GM19467 (cell line): ENCODE measurements around the gene PHACTR2.

Experiments used
- ATAC-seq: cut with Tn5 transposase; IDR thresholded peaks from one replicate; pipeline ENCODE4 v1.9.1; 2021; ENCODE audit warnings: mild to moderate bottlenecking, moderate library complexity; ENCODE audit not compliant: unreplicated experiment

PHACTR2 gene

DNA sequence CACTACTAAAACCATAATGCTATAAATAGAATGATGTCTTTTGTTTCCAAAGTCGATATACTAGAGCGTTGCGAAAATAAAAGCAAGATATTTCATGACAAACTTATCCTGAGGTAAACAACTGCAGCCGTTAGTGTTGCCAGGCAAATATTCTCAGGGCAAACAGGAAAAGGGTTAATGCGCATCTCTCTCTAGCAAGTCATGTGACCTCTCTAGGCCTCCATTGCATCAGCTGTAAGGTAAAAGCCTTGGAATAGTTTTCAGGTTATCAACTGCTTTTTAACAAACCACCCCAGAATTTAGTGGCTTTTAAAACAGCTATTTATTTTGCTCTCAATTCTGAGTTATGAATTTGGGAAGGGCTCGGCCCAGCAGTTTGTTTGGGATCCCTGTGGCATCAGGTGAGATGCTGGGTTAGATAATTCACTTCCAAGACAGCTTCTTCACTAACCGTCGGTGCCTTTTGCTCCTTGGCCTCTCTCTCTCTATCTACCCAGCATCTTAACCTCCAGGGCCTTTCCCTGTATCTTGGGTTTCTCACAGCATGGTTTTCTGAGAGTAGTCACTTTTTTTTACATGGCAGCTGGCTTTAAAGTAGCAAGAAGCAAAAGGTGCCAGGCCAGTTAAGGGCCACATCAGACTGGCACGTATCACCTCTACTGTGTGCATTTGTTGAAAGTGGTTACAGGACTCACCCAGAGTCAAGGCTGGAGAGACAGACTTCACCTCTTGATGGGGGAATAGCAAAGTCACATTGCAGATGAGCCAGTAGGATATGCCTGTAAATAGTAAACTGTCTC is 126.2 kb downstream of the PHACTR2 start:
- ATAC-seq: no peak

GRCh38 chr6:143804835-143805239 is 127.1 kb downstream of the PHACTR2 start:
- ATAC-seq: no peak

- ATAC-seq: no peak
These were observed 128.7 kb downstream of the PHACTR2 start for GRCh38 chr6:143806282-143807102.

- no peak for ATAC-seq
These were observed 129.5 kb downstream of the PHACTR2 start for GRCh38 chr6:143807103-143807772.

GRCh38 chr6:143810745-143811144 is 133.0 kb downstream of the PHACTR2 start:
- no peak for ATAC-seq

GRCh38 chr6:143811501-143812157 is 133.9 kb downstream of the PHACTR2 start:
- ATAC-seq: no peak

DNA sequence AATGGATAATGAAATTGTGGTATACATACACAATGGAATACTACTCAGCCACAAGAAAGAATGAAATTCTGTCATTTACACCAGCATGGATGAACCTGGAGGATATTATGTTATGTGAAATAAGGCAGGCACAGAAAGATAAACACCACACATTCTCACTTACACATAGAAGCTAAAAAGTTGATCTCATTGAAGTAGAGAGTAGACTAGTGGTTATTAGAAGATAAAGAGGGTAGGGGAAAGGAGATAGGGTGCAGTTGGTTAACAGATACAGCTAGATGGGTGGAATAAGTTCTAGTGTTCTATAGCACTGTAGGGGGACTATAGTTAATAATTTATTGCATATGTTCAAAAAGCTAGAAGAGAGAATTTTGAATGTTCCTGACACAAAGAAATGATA is 139.9 kb downstream of the PHACTR2 start:
- ATAC-seq: no peak

DNA sequence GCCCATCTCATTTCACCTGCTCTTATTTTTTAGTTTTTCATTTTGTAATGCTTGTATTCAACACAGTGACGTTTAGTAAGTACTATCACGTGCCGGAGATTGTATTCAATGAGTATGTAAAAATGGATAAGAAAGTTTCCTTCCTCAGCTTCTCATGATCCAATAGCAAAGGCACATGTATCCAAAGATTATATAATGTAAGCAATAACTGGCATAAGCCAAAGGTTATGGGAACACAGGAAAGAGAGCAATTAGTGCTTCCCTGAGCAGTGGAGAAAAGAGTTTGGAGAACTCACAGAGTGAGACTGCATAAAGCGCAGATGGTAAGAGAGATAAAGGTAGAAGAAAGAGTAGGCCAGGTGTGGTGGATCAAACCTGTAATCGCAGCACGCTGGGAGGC is 143.6 kb downstream of the PHACTR2 start:
- ATAC-seq: no peak

DNA sequence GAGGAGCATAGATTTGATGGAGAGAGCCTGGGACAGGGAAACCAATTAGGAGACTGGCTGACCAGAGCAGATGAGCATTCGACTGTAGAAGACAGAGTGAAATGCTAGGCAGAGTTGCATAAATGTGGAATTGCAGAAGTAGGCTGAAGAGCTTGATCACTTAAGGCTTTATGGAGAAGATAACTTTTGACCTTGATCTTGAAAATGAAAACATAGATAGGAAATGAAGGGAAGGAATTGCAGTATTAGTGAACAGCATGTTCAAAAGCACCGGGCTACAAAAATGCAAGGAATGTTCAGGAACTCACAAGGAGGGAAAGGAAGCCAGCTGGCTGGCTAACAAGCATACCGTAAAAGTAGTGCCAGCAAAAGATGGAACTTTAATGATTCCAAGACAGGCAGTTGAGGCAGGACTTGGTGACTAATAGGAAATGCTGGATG is 144.8 kb downstream of the PHACTR2 start:
- no peak for ATAC-seq

- ATAC-seq: no peak
These were observed 145.8 kb downstream of the PHACTR2 start for GRCh38 chr6:143823548-143823947.

DNA sequence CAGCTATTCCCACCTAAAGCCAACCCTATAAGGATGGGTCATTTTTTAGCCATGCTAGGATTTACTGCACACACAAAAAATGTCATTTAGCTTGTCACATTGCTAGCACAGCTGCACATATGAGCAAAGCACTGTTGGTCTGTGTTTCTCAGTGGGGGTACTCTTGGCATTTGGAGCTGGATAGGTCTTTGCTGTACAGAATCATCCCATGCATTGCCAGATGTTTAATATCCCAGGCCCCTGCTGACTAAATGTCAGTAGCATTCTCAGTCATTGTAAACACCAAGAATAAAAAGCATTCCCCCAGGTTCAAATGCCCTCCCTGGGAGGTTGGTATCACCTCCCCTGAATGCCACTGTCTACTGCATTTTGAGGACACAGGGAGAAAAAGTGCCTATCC is 150.8 kb downstream of the PHACTR2 start:
- ATAC-seq: no peak

GRCh38 chr6:143836150-143836549 is 158.4 kb downstream of the PHACTR2 start:
- ATAC-seq: no peak

- ATAC-seq: no peak
These were observed 160.6 kb downstream of the PHACTR2 start for GRCh38 chr6:143838395-143838794.

DNA sequence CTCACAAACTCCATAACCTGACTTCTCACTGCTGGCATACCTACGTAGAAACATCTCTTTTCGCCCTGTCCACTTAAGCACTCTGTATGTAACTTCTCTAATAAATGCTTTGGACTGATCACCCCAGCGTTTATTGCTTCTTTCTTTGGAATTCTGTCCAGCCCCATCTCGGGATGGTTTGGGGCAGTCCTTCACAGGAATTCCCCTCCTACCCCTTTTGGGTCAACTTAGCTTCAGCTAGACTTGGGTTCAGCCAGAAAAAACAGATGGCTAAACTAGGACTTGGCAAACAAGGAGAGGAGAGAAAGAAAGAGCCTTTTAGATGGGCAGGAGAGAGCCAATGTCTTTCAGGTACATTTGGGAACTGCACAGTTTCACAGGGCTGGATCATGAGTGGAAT is 161.4 kb downstream of the PHACTR2 start:
- no peak for ATAC-seq

GRCh38 chr6:143840595-143841265 is 163.0 kb downstream of the PHACTR2 start:
- ATAC-seq: no peak

GRCh38 chr6:143842461-143842901 is 164.7 kb downstream of the PHACTR2 start:
- no peak for ATAC-seq

- ATAC-seq: peak; percentile 100
These were observed 165.3 kb downstream of the PHACTR2 start, which contains the start of gene LTV1 for GRCh38 chr6:143842902-143843676. LTV1 (plus strand) TSS chr6:143843338; CDS start chr6:143843478, 140 bp downstream.

GRCh38 chr6:143843677-143843999 is 165.9 kb downstream of the PHACTR2 start:
- ATAC-seq: peak; percentile 0

GRCh38 chr6:143844006-143844405 is 166.2 kb downstream of the PHACTR2 start:
- no peak for ATAC-seq

- ATAC-seq: no peak
These were observed 167.3 kb downstream of the PHACTR2 start for GRCh38 chr6:143845033-143845432.
